HG03565 (cell line): ENCODE data around the gene CXorf49.
"Not testable (repeated sequence)": the region's sequence is repeated elsewhere in the genome, so short reads cannot be mapped to it uniquely, and the experiment has no call there.

ENCODE experiments used
- ATAC-seq: cut with Tn5 transposase; IDR thresholded peaks from one replicate; pipeline ENCODE4 v1.9.1; 2021; ENCODE audit warnings: mild to moderate bottlenecking, moderate library complexity; ENCODE audit not compliant: unreplicated experiment

CXorf49 gene

DNA sequence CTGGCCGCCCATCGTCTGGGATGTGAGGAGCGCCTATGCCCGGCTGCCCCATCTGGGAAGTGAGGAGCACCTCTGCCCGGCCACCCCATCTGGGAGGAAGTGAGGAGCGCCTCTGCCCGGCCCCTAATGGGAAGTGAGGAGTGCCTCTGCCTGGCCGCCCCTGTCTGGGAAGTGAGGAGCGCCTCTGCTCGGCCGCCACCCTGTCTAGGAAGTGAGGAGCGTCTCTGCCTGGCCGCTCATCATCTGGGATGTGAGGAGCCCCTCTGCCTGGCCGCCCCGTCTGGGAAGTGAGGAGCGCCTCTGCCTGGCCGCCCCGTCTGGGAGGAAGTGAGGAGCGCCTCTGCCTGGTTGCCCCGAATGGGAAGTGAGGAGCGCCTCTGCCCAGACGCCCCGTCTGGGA lies 42.4 kb downstream of the CXorf49 start:
- not testable (repeated sequence) for ATAC-seq

DNA sequence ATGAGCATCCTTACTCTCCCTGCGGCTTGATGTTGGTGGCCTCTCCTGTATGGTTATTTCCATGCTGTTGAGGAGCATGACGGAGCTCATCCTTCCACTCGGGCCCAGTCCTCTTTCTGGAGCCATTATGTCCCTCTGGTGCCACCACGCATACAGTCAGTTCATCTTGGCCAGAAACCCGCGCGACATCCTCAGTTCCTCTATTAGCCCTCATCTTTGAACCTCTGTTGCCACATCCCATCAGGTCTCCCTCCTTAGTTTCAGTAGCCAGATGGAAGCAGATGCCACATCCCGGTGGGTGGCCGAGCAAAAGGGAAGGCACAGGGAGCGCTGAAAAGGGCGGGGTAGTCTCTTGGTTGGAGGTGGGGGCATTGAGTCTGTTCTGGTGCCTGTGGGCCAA lies 46.1 kb downstream of the CXorf49 start:
- no peak for ATAC-seq

DNA sequence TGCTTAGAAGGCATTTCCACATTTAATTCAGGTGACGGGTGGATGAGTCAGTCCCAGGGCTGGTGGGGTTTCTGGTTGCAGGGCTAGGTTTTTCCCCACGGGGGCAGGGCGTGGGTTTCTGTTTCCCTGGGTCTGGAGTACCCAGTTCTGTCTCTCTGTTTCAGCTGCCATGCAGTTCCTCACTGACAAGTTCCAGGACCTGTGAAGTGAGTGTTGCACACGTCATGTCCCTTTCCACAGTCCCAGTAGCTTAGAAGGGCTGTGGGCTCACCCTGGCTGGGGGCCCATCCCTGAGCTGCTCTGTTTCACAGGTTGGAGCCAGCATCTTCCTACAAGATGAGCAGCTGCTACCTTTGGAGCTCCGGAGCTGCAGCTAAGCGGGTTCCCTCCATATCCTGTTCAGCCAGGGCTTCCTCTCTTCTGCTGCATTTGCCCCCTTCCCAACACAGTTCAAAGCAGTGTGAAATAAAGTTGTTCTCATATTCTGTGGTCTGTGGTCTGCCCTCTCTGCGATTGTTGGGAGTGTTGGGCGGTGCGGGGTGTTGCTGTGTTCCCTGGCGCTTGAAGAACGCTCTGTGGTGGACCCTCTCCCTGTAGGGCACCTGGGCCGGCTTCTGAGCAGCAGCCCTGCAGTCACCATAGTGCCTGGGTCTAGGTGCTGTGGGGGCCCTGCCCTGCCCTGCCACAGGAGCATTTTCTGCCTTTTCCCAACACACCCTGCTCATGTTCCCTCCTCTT lies 46.9 kb downstream of the CXorf49 start:
- ATAC-seq, result no peak

DNA sequence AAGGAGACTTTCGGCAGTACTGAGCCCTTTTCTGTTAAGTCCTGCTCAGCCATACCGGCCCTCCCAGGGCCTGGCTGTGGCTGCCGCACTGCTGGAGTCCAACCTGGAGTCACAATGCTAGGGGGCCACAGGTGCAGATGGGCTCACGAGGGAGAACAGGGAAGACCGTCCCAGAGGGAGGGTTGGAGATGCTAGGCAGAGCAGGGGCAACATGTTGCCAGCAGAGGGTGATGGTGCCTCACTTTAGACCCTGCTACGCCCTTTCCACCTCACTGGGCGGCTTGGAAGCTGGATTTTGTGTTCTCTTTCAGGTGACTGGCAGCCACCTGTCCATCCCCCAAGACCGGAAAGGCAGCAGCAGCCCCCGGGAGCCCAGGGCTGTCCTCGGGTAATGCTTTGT lies 48.1 kb downstream of the CXorf49 start:
- not testable (repeated sequence) for ATAC-seq

DNA sequence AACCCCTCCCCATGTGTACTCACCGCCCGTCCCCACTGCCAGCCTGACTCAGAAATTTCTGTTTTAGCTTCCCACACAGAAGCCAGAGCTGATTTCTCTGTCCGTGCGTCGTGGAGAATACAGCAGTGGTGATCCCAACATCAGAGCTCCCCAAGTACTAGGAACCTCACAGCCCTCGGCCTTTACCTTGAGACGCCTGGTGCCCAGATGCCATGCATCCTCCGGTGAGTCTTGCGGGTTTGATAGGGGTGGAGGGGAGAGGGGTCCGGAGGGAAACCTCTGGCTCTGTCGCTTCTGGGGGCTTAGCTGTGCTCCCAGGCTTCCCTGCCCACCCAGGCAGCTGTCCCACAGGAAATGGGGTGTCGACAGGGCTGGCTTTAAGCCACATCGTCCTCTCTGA lies 48.6 kb downstream of the CXorf49 start:
- ATAC-seq, result no peak

DNA sequence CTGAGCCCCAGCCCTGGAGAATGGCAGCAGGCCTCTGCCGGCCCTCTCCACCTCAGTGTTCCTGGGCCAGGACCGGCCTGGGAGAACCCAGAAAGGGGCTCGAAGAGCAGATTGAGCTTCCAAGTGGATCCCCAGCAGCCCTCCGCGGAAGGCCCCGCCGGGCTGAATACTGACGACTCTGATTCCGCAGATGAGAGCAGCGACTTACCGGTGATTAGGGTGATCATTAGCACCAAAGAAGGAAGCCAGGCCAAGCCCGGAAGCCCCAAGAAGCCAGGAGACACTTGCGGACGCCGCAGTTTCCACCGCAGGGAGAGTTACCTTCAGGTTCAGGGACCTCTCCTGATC lies 49.9 kb downstream of the CXorf49 start:
- ATAC-seq, result no peak

DNA sequence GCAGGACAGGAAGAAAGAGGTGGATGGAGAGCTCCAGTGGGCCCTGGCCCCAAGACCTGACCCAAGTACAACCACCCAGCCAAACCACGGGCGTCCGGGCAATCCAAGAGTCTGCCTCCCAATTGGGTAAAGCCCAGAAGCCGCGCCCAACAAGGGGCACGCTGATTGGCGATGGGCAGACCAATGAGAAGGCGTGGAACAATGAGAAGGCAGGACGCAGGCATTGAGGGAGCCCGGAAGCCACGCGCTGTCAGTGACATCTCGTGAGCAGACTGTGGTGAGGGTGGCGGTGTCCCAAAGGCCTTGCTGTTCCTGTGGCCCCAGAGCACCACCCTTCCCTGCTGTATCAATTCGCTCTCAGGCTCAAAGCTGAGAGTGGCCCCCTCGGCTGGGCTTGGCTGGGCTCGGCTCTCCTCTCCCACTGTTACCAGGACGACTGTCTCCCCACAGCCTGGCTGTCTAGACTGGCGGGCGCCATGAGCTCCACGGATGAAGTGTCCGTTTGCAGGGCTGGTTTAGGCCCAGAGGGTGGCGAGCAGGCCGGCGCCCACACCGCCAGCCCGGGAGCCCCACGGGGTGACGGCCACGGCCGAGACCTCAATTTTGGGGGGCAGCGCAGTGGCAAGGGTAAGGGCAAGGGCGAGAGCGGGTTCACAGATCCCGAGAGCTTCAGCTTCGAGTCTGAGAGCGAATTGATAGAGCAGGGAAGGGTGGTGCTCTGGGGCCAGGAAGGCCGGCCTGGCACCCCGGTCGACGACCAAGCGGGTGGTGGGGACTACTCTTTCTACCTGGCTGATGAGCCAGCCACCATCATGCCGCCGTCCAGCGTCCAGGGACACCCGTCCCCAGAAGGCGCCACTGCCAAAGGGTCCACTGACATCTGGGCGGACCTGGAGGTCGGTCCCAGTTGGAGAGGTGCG lies 50.5 kb downstream of the CXorf49 start, which contains the start of gene LOC101059915:
LOC101059915 (plus strand) TSS at position 219 of the 920 bp plus-strand sequence.
- ATAC-seq, result no peak

DNA sequence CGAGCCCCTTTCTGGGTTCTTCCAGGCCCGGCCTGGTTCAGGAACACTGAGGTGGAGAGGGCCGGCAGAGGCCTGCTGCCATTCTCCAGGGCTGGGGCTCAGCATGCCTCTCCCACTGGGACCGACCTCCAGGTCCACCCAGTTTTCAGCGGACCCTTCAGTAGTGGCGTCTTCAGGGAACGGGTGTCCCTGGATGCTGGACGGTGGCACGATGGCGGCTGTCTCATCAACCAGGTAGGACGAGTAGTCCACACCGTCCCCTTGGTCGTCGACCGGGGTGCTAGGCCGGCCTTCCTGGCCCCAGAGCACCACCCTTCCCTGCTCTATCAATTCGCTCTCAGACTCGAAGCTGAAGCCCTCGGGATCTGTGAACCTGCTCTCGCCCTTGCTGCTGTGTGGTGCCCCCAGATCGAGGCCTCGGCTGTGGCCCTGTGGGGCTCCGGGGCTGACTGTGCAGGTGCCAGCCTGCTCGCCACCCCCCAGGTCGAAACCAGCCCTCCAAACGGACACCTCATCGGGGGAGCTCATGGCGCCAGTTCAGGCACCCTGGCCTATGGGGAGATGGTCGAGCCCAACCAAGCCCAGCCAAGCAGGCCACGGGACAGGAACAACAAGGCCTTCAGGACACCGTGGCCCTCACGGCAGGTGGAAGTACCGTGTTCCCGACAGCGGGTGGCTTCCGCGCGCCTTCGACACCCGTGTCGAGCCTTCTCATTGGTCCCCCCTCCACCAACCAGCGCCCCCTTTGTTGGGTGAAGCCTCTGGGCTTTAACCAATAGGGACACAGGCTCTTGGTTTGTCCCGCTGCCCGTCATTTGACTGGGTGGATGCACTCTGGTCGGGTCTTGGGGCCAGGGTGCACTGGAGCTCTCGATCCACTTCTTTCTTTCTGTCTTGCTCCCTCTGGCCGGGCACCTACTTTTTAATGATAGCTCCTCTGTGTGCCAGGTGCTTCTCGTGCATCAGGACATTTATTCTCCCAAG lies 51.6 kb downstream of the CXorf49 start:
- ATAC-seq, result no peak

DNA sequence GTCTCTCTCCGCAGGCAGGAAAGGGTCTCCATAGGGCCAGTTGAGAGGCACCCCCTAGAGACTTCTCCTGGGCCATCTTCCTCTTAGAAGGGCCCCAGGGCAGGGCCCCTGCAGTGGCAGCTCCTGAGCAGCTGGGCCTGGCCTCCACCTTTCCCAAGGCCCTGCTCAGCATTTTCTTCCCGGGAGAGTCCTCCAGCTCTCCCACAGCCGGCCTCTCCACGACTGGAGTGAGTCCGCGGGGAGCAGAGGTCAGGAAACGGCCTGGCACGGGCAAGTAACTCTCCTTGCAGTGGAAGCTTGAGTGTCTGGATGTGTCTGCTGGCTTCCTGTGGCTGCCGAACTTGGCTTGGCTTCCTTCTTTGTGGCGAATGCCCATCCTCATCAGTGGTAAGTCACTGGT lies 52.3 kb downstream of the CXorf49 start:
- no peak for ATAC-seq

DNA sequence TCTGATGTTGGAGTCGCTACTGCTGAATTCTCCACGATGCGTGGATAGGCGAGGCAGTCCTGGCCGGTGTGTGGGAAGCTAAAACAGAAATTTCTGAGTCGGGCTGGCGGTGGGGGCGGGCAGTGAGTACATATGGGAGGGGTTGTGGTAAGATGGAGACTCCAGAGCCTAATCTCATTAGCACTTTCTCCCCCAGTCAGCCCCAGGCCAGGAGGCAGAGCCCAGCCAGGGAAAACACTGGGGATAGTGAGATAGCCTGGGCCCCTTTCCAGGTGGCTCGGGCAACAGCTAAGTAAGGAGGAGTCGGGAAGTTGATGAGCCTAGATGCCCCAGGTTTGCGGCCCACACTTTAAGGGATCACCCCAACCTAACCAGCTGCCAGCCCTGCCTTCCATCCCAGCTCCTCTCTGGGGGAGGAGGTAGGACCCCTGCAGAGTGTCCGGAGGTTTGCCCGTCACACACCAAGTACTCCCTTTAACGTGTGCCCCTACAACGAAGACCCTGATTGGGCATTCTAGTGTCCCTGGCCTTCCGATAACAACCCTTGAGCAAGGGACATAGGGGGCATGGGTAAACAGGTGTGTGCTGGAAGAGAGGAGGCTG lies 53.1 kb downstream of the CXorf49 start:
- no peak for ATAC-seq
